HG03354 (cell line): ENCODE data around the gene SERPINB3.
A peak's percentile ranks its signal among the peaks of the same experiment; 100 is the strongest.
"Not testable (repeated sequence)": the region's sequence is repeated elsewhere in the genome, so short reads cannot be mapped to it uniquely, and the experiment has no call there.

Experiments used
- ATAC-seq: cut with Tn5 transposase; IDR thresholded peaks from one replicate; pipeline ENCODE4 v1.9.1; 2021; ENCODE audit warnings: mild to moderate bottlenecking; ENCODE audit not compliant: unreplicated experiment, poor library complexity, severe bottlenecking

The SERPINB3 gene

DNA sequence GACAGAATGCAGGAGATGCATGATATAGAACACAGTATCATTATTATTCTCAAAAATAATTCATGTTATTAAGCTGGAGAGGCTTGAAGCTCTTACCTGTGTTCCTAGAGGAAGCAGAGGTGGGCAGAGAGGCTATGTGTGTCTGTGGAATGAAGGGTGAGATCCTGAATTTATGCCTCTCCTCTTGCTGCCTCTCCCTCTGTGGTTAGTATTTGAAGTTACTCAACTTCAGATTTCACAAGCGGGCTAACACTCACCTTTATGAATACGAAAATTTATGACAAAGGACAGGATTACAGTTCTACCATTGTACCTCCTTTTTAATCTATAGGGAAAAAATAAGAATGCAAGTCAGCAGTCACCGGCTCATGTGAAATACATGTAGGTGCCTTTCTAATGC, at the start of gene SERPINB3:
Gene SERPINB3, minus strand, starts transcription at position 144 of the 400 bp plus-strand sequence. CDS start 677 bp downstream, outside the sequence.
- not testable (repeated sequence) for ATAC-seq

DNA sequence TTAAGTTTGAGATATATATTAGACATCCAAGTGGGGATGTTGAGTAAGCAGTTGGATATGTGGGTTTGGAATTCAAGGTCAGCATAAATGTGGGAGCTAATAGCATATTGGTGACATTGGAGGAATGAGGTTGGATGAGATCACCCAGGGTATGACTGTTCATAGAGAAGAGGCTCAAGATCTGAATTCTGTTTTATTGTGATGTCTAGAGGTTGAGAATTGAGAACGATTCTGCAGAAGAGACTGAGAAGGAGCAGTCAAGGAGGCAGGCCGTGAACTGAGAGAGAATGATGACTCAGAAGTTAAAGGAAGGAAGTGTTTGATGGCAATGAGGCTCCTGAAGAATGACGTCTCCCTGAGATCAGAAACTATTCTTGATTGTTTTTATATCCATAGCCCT, 47.0 kb upstream of the SERPINB3 start:
- no peak for ATAC-seq

DNA sequence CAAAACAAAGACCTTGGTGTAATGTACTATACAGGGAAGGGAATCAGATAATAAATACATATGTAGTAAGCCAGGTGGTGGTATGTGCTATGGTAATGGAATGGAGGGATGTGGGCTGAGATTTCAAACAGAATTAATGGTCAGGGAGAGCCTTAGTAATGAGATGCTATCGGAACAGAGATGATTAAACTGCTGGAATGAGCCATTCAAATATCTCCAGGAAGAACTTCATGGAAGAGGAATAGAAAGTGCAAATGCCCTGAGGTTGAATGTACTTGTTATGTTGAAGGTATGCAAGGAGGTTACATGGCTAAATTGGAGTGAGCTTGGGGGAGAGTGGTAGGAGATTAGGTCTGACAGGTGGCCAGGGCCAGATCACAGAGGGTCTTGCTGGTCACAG, 46.1 kb upstream of the SERPINB3 start:
- no peak for ATAC-seq

DNA sequence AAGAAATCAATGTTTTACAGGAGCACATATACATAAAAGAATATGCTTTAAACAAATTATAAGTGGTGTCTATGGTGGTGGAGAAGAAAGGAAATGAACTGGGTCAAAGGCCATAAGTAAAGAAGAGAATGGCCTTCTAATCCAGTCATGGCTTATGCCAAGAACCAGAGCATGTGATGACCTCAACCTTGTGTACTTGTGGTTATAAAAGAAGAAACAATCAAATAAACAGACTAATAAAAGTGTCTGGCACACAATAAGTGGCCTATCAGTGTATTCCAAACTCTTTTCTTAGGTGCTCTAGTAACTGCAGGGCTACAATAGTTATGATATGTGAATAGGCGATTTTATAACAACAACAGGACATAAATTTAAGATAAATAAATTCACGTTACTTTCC, 43.7 kb upstream of the SERPINB3 start:
- ATAC-seq, result no peak

DNA sequence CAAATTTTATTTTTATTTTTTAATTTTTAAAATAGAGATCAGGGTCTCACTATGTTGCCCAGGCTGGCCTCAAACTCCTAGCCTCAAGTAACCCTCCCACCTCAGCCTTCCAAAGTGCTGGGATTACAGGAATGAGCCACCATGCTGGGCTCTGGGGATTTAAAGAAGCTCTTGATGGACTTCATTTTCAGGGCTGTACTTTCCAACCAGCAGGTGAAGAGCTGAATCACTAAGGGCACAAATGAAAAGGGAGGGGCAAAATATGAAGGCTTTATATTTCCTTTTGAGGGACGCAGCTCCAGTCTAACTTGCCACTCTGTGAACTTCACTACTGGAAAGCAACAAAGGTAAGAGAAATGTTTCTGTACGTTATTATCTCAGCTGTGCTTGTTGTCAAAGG, 41.0 kb upstream of the SERPINB3 start, which contains the start of gene SERPINB11:
Gene SERPINB11, plus strand, starts transcription at position 301 of the 400 bp plus-strand sequence. CDS start 7,234 bp downstream, outside the sequence.
- ATAC-seq, result no peak

DNA sequence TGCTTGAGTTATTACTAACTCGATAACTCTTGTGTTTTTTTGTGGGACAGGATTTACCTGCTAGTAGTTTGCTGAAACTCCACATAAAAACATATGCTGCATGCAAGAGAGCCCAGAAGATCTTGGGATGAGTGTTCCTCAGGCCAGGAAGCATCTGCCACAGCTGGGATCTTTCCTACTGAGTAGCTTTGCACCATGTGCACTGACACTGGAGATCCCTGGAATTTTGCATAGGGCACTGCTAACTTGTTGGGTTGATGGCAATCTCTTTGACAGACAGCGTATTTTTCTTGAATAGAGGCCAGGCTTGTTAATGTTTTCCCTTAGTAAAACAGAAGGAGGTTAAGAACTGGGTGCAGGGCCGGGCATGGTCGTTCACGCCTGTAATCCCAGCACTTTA, 40.3 kb upstream of the SERPINB3 start:
- no peak for ATAC-seq

DNA sequence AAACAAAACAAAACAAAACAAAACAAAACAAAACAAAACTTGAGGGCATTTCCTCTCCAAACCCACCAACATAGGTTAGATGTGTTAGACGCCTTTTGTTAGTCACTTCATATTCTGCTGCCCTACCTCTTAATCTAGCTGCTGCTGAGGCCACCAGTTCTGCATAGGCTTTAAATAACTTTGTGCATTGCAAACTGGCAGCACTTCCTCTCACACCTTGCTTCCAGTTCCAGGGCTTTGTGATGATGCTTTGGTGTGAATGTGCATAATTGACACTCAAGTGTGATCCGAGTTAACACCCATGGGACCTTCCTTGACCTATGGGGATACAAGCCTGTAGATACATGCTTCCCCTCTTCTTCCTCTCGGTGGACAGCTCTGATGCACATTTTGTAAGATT, 38.8 kb upstream of the SERPINB3 start:
- ATAC-seq, result no peak

GRCh38 chr18:63697097-63697660, 35.5 kb upstream of the SERPINB3 start:
- ATAC-seq, result no peak

DNA sequence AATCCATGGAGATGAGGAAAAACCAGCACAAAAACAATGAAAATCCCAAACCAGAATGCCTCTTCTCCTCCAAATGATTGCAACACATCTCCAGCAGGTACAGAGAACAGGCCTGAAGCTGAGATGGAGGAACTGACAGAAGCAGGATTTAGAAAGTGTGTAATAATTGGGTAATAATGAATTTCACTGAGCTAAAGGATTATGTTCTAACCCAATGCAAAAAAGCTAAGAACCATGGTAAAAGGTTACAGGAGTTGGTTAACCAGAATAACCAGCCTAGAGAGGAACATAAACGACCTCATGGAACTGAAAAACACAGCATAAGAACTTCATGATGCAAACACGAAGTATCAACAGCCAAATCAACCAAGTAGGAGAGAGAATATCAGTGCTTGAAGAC, 27.4 kb upstream of the SERPINB3 start:
- ATAC-seq, result no peak

DNA sequence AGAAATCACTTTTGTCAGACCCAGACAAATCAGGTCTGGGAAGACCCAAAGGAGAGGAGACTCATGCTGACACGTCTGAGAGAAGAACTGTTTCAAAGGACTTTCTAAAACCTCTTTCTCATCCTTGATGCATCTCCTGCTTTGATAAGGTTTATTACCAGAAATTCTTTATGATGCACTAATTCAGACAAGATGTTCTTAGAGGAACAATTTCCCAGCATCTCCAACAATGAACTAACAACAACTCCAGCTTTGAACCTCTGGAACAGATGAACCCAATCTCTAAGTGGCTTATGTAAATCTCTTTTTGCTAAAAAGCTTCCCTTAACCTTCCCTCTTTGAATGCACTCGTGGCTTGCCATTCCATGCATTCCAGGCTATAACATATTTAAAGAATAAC, 25.2 kb upstream of the SERPINB3 start:
- no peak for ATAC-seq

GRCh38 chr18:63684718-63685117, 23.0 kb upstream of the SERPINB3 start:
- ATAC-seq, result no peak

DNA sequence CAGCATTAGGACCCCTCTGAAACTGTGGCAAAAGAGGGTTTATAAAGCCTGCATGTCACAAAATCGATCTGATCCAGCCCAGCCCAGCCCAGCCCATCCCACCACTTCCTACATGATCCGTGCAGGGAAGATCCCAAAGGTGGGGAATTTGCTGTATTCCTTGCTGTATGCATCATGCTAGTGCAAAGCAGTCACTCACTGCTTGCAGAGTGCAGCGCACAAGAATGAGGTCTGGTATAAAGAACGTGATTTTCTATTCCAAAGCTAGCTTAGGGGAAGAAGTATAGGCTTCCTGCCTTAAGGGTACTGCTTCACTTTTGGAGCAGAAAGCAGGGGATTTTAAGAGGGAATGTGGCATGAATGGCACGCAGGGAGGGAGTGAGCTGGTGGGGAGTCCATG, 22.2 kb upstream of the SERPINB3 start:
- ATAC-seq, result no peak

GRCh38 chr18:63683152-63683551, 21.5 kb upstream of the SERPINB3 start:
- no peak for ATAC-seq

GRCh38 chr18:63681449-63682340, 20.0 kb upstream of the SERPINB3 start:
- ATAC-seq, result no peak

DNA sequence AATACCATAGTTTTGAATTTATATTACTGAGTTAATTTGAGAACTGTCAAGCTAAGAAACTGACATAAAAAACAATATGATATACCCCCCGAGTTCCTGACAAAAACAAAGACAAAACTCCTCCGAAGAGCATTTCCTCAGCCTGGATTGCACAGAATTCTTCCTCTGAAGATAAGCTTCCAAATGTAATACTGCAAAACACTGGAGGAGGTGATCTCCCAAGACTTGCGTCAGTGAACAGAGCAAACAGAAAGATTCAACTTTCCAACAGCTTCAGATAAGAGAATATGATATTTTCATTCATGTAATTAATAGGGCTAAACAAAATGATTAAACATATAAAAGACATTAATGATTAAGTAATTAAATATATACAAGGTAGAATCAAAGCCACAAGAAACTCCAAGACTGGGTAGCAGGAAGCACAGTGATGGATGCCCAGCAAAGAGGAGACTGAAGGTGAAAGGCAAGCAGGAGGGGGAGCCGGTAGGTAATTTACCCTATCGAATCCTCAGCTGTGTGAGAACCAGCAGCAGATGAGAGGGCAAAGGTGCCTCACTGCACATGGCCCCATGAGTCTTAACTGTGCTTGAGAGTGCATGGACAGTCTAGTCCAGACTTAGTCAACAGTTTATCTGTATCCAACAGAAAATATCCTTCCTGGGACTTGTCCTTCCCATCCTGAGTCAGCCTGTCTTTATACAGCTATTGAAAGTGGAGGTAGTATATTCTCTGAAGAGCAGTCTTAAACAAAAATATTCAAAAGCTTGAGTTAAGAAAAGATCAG, 18.3 kb upstream of the SERPINB3 start:
- ATAC-seq, result no peak

DNA sequence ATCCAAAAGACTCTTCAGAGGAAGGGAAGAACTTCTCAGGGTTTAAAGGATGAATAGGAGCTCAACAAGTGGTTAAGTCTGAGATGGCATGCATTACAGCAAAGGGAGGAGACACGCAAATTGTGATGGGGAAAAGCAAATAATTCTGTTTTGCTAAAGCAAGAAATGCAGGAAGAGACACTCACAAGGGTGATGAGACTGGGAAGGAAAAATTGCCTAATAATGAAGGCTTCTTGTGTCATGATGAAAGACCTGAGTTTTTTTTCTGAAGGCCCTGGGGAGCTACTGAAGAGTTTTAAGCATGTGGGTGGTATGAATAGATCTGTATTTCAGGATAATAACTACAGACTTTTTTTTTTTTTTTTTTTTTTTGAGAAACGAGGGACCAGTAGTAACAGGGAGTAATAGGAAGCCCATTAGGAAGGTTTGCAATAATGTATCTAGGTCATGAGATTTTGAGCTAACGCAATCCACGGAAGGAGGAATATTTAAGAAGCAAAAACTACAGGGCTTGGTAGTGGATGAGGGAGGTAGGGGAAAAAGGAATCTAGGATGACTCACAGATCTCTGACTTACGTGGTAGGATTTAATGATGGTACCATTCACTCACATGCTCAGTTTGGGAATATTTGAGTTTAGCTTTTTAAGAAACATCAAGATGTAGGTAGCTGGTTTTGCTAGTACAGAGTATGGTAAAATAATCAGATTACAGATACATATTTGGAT, 16.0 kb upstream of the SERPINB3 start:
- no peak for ATAC-seq

DNA sequence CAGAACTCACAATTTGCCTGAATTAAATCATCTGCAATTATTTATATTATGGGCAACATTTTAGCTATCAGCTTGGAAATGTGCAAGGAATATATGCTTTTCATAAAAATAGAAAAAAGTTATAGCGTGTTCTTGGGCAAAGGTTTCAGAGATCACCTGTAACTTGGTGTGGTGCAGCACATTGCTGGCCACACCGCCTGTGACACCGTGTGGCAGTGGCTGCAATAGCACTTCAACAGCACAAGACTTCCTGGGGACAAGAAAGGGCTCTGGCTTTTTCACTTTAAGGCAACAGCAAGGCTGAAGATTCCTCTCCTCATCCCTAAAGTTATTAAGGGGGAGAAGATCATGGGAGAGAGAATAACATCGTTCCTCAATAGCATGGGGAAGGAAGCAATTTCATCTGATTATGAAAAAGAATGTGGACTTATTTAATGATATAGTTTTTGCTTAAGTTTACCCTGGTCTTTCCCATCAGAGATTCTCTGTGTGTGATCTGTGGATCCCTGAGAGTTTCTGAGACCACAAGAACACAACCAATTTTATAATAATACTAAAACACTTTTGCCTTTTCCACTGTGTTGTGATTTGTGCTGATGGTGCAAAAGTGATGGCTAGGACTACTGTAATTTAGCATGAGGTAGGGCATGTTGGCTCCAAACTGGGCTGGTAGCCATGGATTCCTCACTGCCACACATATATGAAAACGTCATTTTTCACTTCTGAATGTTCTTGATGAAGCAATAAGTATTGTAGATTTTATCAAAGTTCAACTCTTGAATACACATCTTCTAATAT, 15.0 kb upstream of the SERPINB3 start:
- peak; percentile 82 for ATAC-seq

DNA sequence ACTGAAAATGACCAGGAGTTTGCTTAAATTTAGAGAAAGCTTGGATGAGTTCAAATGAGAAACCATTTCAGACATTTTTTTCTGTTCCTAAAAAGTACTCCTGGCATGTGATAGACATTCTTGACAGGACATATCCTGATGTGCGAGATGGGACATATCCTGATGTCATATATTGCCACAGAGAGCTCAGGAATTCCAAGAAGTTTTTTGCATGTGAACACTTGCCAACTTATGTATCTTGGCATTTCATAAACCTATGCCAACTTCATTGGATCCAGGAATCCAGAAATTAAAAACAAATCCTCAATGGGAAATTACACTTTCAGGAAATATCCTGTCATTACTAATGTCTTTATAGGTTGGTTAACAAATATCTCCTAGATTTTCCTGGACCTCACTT, 2.9 kb upstream of the SERPINB3 start:
- ATAC-seq, result no peak

DNA sequence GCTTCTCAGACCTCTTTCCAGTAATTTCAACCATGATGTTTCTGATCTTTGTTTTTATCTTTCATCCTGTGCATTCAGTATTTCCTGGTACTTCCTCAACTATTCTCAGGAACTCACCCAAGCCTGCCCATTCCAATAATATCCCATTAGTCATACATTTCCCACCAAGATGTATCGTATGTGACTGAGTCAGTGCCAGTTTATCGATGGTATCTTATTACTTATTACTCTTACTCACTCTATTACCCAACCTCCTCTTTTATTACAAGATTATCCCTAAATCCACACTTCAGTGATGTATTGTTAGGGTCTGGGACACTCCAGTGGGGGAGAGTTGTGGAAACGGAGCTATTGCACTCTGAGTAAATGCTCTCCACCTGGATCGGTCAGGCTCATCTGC, 2.8 kb downstream of the SERPINB3 start:
- not testable (repeated sequence) for ATAC-seq
